HCT116 (cell line): Measurements from ENCODE around the gene PIGN. TPM values are rescaled to one million over a fixed set of nuclear protein-coding genes. Genes with fewer than 3 reads are reported as not detected.

Source experiments
- ATAC-seq: fragments of 200-7000 bp; cut with Tn5 transposase; 2 replicates; pipeline ENCODE4 v1.9.1; 2020; ENCODE audit warnings: mild to moderate bottlenecking, moderate library complexity
- BruUV-seq: library from RNA; stranded (reverse); fragments of 400-500 nt; replicated peaks from 2 replicates; lab custom pipeline; 2021; lab: Mats Ljungman, UMichigan
- CTCF ChIA-PET: fragments of 300-600 bp; sonication (Branson Sonifier 250); formaldehyde crosslinking; loops from one replicate; lab custom pipeline; 2021; ENCODE audit warnings: antibody characterized with exemption; lab: Charles Lee
- POLR2A ChIA-PET: fragments of 300-600, 350-600 bp; sonication (Branson Sonifier 250); formaldehyde crosslinking; loops from one replicate; lab custom pipeline; 2021; ENCODE audit warnings: antibody characterized with exemption; lab: Charles Lee
- RAD21 ChIA-PET, 2 experiments: fragments of 300-600 bp; sonication (Branson Sonifier 250); formaldehyde crosslinking; loops; one replicate each; lab custom pipeline; 2023; ENCODE audit warnings: low total read pairs in 2 of 2; ENCODE audit not compliant: uncharacterized antibody in 2 of 2, unreplicated experiment in 2 of 2, low non-redundant PET in 1 of 2; lab: Charles Lee
- DNase-seq: peaks from one replicate; pipeline ENCODE4 v3.0.0-alpha.2; 2010; ENCODE audit warnings: low read depth, low spot score
- H2AFZ ChIP-seq: fragments of 200-600 bp; shearing (Covaris generic), sonication (generic); 2 replicates; pipeline ENCODE4 v1.6.1; 2017; ENCODE audit warnings: low read depth, mixed run types, mixed read lengths, antibody characterized with exemption, low read length; ENCODE audit not compliant: poor library complexity, severe bottlenecking
- H3K27ac ChIP-seq: 2 replicates; pipeline ENCODE4 v1.5.1; 2012; ENCODE audit warnings: low read depth, low read length
- H3K27me3 ChIP-seq: fragments of 200-600 bp; sonication (generic); 2 replicates; pipeline ENCODE4 v1.6.1; 2016; ENCODE audit warnings: mixed run types, low read length, mixed read lengths; ENCODE audit not compliant: insufficient read depth
- H3K36me3 ChIP-seq, 2 experiments: fragments of 200-500 bp in 1 of 2; fragments of 200-600 bp in 1 of 2; sonication (Bioruptor generic) in 1 of 2; sonication (generic) in 1 of 2; 2 replicates each; pipeline versions ENCODE4 v1.5.1 to v1.6.1; 2014 to 2016; ENCODE audit warnings: low read length in 2 of 2, inconsistent platforms in 1 of 2, mixed read lengths in 1 of 2, mixed run types in 1 of 2; ENCODE audit not compliant: insufficient read depth in 2 of 2, control insufficient read depth in 1 of 2
- H3K4me1 ChIP-seq, 2 experiments: fragments of 200-600 bp in 1 of 2; sonication (generic) in 1 of 2; 2 replicates each; pipeline versions ENCODE4 v1.5.1 to v1.6.1; 2012 to 2017; ENCODE audit warnings: low read length in 2 of 2, inconsistent platforms in 1 of 2, mild to moderate bottlenecking in 1 of 2, mixed read lengths in 1 of 2, mixed run types in 1 of 2, moderate library complexity in 1 of 2; ENCODE audit not compliant: insufficient read depth in 2 of 2, control insufficient read depth in 1 of 2
- H3K4me2 ChIP-seq: fragments of 200-600 bp; sonication (generic); 2 replicates; pipeline ENCODE4 v1.6.1; 2017; ENCODE audit warnings: mixed run types, low read length, mixed read lengths
- H3K4me3 ChIP-seq, 2 experiments: fragments of 200-600 bp in 1 of 2; sonication (generic) in 1 of 2; replicated peaks in 1 of 2; 2 replicates each; pipeline ENCODE4 v1.5.1; 2011 to 2016; ENCODE audit warnings: low read length in 2 of 2, control low read depth in 1 of 2, low read depth in 1 of 2, mild to moderate bottlenecking in 1 of 2, mixed read lengths in 1 of 2, mixed run types in 1 of 2
- H3K79me2 ChIP-seq: fragments of 200-600 bp; sonication (generic); 2 replicates; pipeline ENCODE4 v1.6.1; 2017; ENCODE audit warnings: mild to moderate bottlenecking, mixed run types, low read length, moderate library complexity, mixed read lengths; ENCODE audit not compliant: insufficient read depth
- H3K9ac ChIP-seq: fragments of 200-600 bp; sonication (generic); 2 replicates; pipeline ENCODE4 v1.6.1; 2016; ENCODE audit warnings: low read length, mixed read lengths
- H3K9me2 ChIP-seq: fragments of 200-600 bp; sonication (generic), shearing (Covaris generic); 2 replicates; pipeline ENCODE4 v1.6.1; 2017; ENCODE audit warnings: mixed run types, mild to moderate bottlenecking, moderate library complexity; ENCODE audit not compliant: insufficient read depth
- H3K9me3 ChIP-seq, 2 experiments: fragments of 200-500 bp in 1 of 2; fragments of 200-600 bp in 1 of 2; sonication (Bioruptor generic) in 1 of 2; sonication (generic) in 1 of 2; 2 replicates each; pipeline ENCODE4 v1.6.1; 2014 to 2017; ENCODE audit warnings: low read length in 2 of 2, mixed read lengths in 2 of 2, inconsistent platforms in 1 of 2, low read depth in 1 of 2, mild to moderate bottlenecking in 1 of 2, mixed run types in 1 of 2, moderate library complexity in 1 of 2; ENCODE audit not compliant: control insufficient read depth in 1 of 2, insufficient read depth in 1 of 2
- H4K20me1 ChIP-seq: fragments of 200-600 bp; sonication (generic), shearing (Covaris generic); 2 replicates; pipeline ENCODE4 v1.6.1; 2017; ENCODE audit warnings: mixed run types, mild to moderate bottlenecking, moderate library complexity; ENCODE audit not compliant: insufficient read depth
- CBX3 ChIP-seq: IDR thresholded peaks from 2 replicates; pipeline ENCODE4 v1.6.1; 2012; ENCODE audit warnings: low read depth
- EGR1 ChIP-seq: IDR thresholded peaks from 2 replicates; pipeline ENCODE4 v1.6.1; 2012; ENCODE audit warnings: low read depth
- ELF1 ChIP-seq: IDR thresholded peaks from 2 replicates; pipeline ENCODE4 v1.6.1; 2012; ENCODE audit warnings: low read depth, borderline replicate concordance
- EZH2 ChIP-seq: fragments of 200-600 bp; sonication (generic); IDR thresholded peaks from 2 replicates; pipeline ENCODE4 v1.6.1; 2017; ENCODE audit warnings: antibody characterized with exemption, mixed run types
- FOSL1 ChIP-seq: IDR thresholded peaks from 2 replicates; pipeline ENCODE4 v1.6.1; 2012; ENCODE audit warnings: low read depth
- JUND ChIP-seq: IDR thresholded peaks from 2 replicates; pipeline ENCODE4 v1.6.1; 2012
- POLR2A ChIP-seq: IDR thresholded peaks from 2 replicates; pipeline ENCODE4 v1.7.0; 2011; ENCODE audit warnings: borderline replicate concordance; ENCODE audit not compliant: insufficient read depth, insufficient read length; ENCODE audit errors: extremely low read depth
- POLR2AphosphoS5 ChIP-seq: IDR thresholded peaks from 2 replicates; pipeline ENCODE4 v1.6.1; 2011; ENCODE audit warnings: mild to moderate bottlenecking, low read depth, low read length, moderate library complexity
- RAD21 ChIP-seq: IDR thresholded peaks from 2 replicates; pipeline ENCODE4 v1.6.1; 2012; ENCODE audit warnings: low read depth, mild to moderate bottlenecking
- SIN3A ChIP-seq: IDR thresholded peaks from 2 replicates; pipeline ENCODE4 v1.6.1; 2012; ENCODE audit warnings: low read depth
- SP1 ChIP-seq: IDR thresholded peaks from 2 replicates; pipeline ENCODE4 v1.6.1; 2012; ENCODE audit warnings: low read depth
- SRF ChIP-seq: IDR thresholded peaks from 2 replicates; pipeline ENCODE4 v1.6.1; 2012; ENCODE audit warnings: low read depth
- TCF7L2 ChIP-seq: IDR thresholded peaks from 2 replicates; pipeline ENCODE4 v1.7.0; 2011; ENCODE audit warnings: borderline replicate concordance, inconsistent platforms; ENCODE audit not compliant: insufficient read depth, insufficient read length; ENCODE audit errors: extremely low read depth
- YY1 ChIP-seq: IDR thresholded peaks from 2 replicates; pipeline ENCODE4 v1.6.1; 2011; ENCODE audit warnings: low read length, low read depth, moderate library complexity, mild to moderate bottlenecking; ENCODE audit not compliant: insufficient replicate concordance; ENCODE audit errors: extremely low read depth
- ZBTB33 ChIP-seq: IDR thresholded peaks from 2 replicates; pipeline ENCODE4 v1.6.1; 2011; ENCODE audit warnings: mild to moderate bottlenecking, low read length, moderate library complexity; ENCODE audit not compliant: insufficient replicate concordance; ENCODE audit errors: extremely low read depth
- ZNF274 ChIP-seq: fragments of 200-500 bp; sonication (Bioruptor generic); IDR thresholded peaks from 2 replicates; pipeline ENCODE4 v1.6.1; 2014; ENCODE audit warnings: mild to moderate bottlenecking, low read depth, low read length, inconsistent platforms
- intact Hi-C: fragments of 100-400 bp; cut with micrococcal nuclease; formaldehyde crosslinking; loops from 2 replicates; pipeline ENCODE4 v1.10.0; 2022
- total RNA-seq: library from RNA; stranded (reverse); gene quantifications from one replicate; pipeline ENCODE4 v1.2.1, GENCODE V29; 2021; ENCODE audit not compliant: unreplicated experiment
- TF ChIP-seq, protein P1 (sequence below): IDR thresholded peaks from 2 replicates; pipeline ENCODE4 v1.6.1; 2012
- TF ChIP-seq, protein P2 (sequence below), 3 experiments: fragments of 200-600 bp in 1 of 3; sonication (generic) in 1 of 3; IDR thresholded peaks in 2 of 3; conservative IDR thresholded peaks in 1 of 3; 2 replicates each; pipeline ENCODE4 v1.5.1; 2012 to 2017; ENCODE audit warnings: low read depth in 2 of 3, low read length in 2 of 3, antibody characterized with exemption in 1 of 3, borderline replicate concordance in 1 of 3, control low read depth in 1 of 3, mild to moderate bottlenecking in 1 of 3, mixed read lengths in 1 of 3, mixed run types in 1 of 3, moderate library complexity in 1 of 3; ENCODE audit not compliant: insufficient read depth in 1 of 3
- TF ChIP-seq, protein P3 (sequence below): IDR thresholded peaks from 2 replicates; pipeline ENCODE4 v1.6.1; 2012

The PIGN gene
- total RNA-seq, 1 experiment from 2014 or later = 12.2 TPM

- no peaks in the 10 kb centered on the region for H4K20me1 ChIP-seq
- ATAC-seq (no peak), DNase-seq (no peak)
- no peak overlapping the region for H2AFZ ChIP-seq
- peaks cover 0 to 5% of the 10 kb centered on the region in 2 experiments; a peak in 1 of 4 replicates for H3K36me3 ChIP-seq
- no peaks in the 10 kb centered on the region for H3K9me2 ChIP-seq
- H3K4me3 ChIP-seq = no peak overlapping the region
- peaks cover 53% of the 10 kb centered on the region for H3K79me2 ChIP-seq
- no peak overlapping the region for H3K9ac ChIP-seq
- ChIA-PET RAD21 (no interaction called here), POLR2A (no interaction called here), CTCF (no interaction called here)
- intact Hi-C loops = no loop called here
- H3K4me1 ChIP-seq = no peaks in the 10 kb centered on the region
- no peak overlapping the region for H3K4me2 ChIP-seq
- no peaks in the 10 kb centered on the region for H3K27me3 ChIP-seq
- no peak overlapping the region for H3K27ac ChIP-seq
- TF ChIP-seq EGR1 (no peak), FOSL1 (no peak), TCF7L2 (no peak), SRF (no peak), YY1 (no peak), ZNF274 (no peak), SP1 (no peak), EZH2 (no peak), SIN3A (no peak), ELF1 (no peak), CBX3 (no peak), RAD21 (no peak), POLR2AphosphoS5 (no peak), POLR2A (no peak), ZBTB33 (no peak), JUND (no peak)
- TF ChIP-seq, protein P1, sequence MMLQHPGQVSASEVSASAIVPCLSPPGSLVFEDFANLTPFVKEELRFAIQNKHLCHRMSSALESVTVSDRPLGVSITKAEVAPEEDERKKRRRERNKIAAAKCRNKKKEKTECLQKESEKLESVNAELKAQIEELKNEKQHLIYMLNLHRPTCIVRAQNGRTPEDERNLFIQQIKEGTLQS = no peak
- TF ChIP-seq, protein P2, sequence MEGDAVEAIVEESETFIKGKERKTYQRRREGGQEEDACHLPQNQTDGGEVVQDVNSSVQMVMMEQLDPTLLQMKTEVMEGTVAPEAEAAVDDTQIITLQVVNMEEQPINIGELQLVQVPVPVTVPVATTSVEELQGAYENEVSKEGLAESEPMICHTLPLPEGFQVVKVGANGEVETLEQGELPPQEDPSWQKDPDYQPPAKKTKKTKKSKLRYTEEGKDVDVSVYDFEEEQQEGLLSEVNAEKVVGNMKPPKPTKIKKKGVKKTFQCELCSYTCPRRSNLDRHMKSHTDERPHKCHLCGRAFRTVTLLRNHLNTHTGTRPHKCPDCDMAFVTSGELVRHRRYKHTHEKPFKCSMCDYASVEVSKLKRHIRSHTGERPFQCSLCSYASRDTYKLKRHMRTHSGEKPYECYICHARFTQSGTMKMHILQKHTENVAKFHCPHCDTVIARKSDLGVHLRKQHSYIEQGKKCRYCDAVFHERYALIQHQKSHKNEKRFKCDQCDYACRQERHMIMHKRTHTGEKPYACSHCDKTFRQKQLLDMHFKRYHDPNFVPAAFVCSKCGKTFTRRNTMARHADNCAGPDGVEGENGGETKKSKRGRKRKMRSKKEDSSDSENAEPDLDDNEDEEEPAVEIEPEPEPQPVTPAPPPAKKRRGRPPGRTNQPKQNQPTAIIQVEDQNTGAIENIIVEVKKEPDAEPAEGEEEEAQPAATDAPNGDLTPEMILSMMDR (IDR thresholded peaks at IDR 0.05 in 2 of 3, conservative IDR thresholded peaks at IDR 0.05 in 1 of 3; ENCODE audit: borderline replicate concordance in 1 of 3, insufficient read depth in 1 of 3, low read depth in 2 of 3, low read length in 2 of 3) = no peak
- TF ChIP-seq, protein P3, sequence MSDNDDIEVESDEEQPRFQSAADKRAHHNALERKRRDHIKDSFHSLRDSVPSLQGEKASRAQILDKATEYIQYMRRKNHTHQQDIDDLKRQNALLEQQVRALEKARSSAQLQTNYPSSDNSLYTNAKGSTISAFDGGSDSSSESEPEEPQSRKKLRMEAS = no peak
- no TSS peak for BruUV-seq
- H3K9me3 ChIP-seq = no peaks in the 10 kb centered on the region
These were observed 24.5 kb upstream of the PIGN start for GRCh38 chr18:62211325-62211828.
